HG02678 (cell line): ENCODE results near the gene CYP46A1.

Experiments used
- ATAC-seq: cut with Tn5 transposase; IDR thresholded peaks from one replicate; pipeline ENCODE4 v1.9.1; 2021; ENCODE audit warnings: mild to moderate bottlenecking, moderate library complexity; ENCODE audit not compliant: unreplicated experiment

The CYP46A1 gene

GRCh38 chr14:99741227-99741976, 57.3 kb downstream of the CYP46A1 start:
- ATAC-seq = no peak

- ATAC-seq = no peak
Observed at GRCh38 chr14:99742074-99742473, 58.0 kb downstream of the CYP46A1 start.

- no peak for ATAC-seq
Observed at GRCh38 chr14:99742509-99743487, 58.7 kb downstream of the CYP46A1 start.

- ATAC-seq = no peak
Observed at GRCh38 chr14:99744199-99744872, 60.2 kb downstream of the CYP46A1 start.

- ATAC-seq = no peak
Observed at GRCh38 chr14:99744873-99745224, 60.8 kb downstream of the CYP46A1 start.

- no peak for ATAC-seq
Observed at GRCh38 chr14:99745307-99745951, 61.3 kb downstream of the CYP46A1 start.

GRCh38 chr14:99747167-99747566, 63.1 kb downstream of the CYP46A1 start:
- ATAC-seq = no peak

GRCh38 chr14:99747582-99748330, 63.7 kb downstream of the CYP46A1 start:
- no peak for ATAC-seq

GRCh38 chr14:99748529-99748928, 64.4 kb downstream of the CYP46A1 start:
- ATAC-seq = no peak

- ATAC-seq = no peak
Observed at GRCh38 chr14:99749142-99749541, 65.0 kb downstream of the CYP46A1 start.

GRCh38 chr14:99749763-99750715, 65.9 kb downstream of the CYP46A1 start:
- ATAC-seq = no peak

GRCh38 chr14:99750746-99751450, 66.8 kb downstream of the CYP46A1 start:
- no peak for ATAC-seq

- no peak for ATAC-seq
Observed at GRCh38 chr14:99751539-99752485, 67.7 kb downstream of the CYP46A1 start.

GRCh38 chr14:99752486-99753121, 68.5 kb downstream of the CYP46A1 start:
- no peak for ATAC-seq

GRCh38 chr14:99753225-99754140, 69.4 kb downstream of the CYP46A1 start:
- no peak for ATAC-seq
